HG03378 (cell line): Measurements from ENCODE around the gene RPLP2.

Source experiments
- ATAC-seq: cut with Tn5 transposase; IDR thresholded peaks from one replicate; pipeline ENCODE4 v1.9.1; 2021; ENCODE audit warnings: mild to moderate bottlenecking, moderate library complexity; ENCODE audit not compliant: unreplicated experiment

The RPLP2 gene

DNA sequence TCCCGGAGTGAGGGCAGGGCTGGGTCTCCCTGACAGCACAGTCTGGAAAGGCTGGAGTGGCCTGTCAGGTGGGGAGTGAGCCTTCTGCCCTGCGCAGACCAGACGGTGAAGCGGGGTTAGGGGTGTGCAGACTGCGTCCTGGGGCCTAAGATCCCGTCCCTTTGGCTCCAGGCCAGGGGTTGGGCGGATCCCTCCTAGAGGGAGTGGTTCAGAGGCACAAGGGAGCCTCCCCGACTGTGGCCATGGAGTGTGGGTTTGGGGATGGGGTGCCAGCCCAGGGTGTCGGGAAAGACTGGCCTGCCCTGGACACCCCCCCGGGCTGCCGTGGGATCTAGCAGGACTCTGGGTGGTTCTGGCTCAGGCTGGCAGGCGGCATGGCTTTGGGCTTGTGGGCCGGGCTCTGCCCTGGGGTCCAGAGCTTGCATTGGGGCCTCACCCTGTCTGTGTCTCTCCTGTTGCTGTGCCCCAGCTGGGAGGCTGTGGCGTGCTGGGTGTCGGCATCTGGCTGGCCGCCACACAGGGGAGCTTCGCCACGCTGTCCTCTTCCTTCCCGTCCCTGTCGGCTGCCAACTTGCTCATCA, 52.4 kb downstream of the RPLP2 start:
- no peak for ATAC-seq
